GM19438 (cell line): ENCODE data around the gene IFRD2.
A peak's percentile ranks its signal among the peaks of the same experiment; 100 is the strongest.
"Not testable (repeated sequence)": the region's sequence is repeated elsewhere in the genome, so short reads cannot be mapped to it uniquely, and the experiment has no call there.

Experiments
- ATAC-seq: cut with Tn5 transposase; IDR thresholded peaks from one replicate; pipeline ENCODE4 v1.9.1; 2021; ENCODE audit warnings: low read depth; ENCODE audit not compliant: unreplicated experiment

Gene IFRD2

GRCh38 chr3:50288387-50289007 lies 3.7 kb downstream of the IFRD2 start:
- no peak for ATAC-seq

- no peak for ATAC-seq
Observed at GRCh38 chr3:50287262-50287661, 5.0 kb downstream of the IFRD2 start.

GRCh38 chr3:50286322-50287227 lies 5.7 kb downstream of the IFRD2 start:
- ATAC-seq: no peak

GRCh38 chr3:50284121-50284520 lies 8.1 kb downstream of the IFRD2 start:
- not testable (repeated sequence) for ATAC-seq

GRCh38 chr3:50279255-50280016 lies 12.8 kb downstream of the IFRD2 start:
- no peak for ATAC-seq

GRCh38 chr3:50278880-50279224 lies 13.4 kb downstream of the IFRD2 start, which contains the start of gene LSMEM2:
Gene LSMEM2 (plus strand): TSS chr3:50279087. CDS start chr3:50279114, 27 bp downstream.
- no peak for ATAC-seq

- ATAC-seq: no peak
Observed at GRCh38 chr3:50278123-50278879, 13.9 kb downstream of the IFRD2 start.

GRCh38 chr3:50276762-50277101 lies 15.5 kb downstream of the IFRD2 start:
- ATAC-seq: no peak

- ATAC-seq: no peak
Observed at GRCh38 chr3:50275996-50276761, 16.1 kb downstream of the IFRD2 start.

GRCh38 chr3:50275141-50275995 lies 16.9 kb downstream of the IFRD2 start:
- no peak for ATAC-seq

- no peak for ATAC-seq
Observed at GRCh38 chr3:50274371-50275104, 17.7 kb downstream of the IFRD2 start.

GRCh38 chr3:50273689-50274065 lies 18.6 kb downstream of the IFRD2 start:
- no peak for ATAC-seq

- peak; percentile 84 for ATAC-seq
Observed at GRCh38 chr3:50272911-50273688, 19.1 kb downstream of the IFRD2 start.

- ATAC-seq: not testable (repeated sequence)
Observed at GRCh38 chr3:50272538-50272910, 19.7 kb downstream of the IFRD2 start.

GRCh38 chr3:50271314-50271936 lies 20.8 kb downstream of the IFRD2 start:
- ATAC-seq: no peak

GRCh38 chr3:50270422-50271224 lies 21.6 kb downstream of the IFRD2 start:
- no peak for ATAC-seq
